HG03558 (cell line): ENCODE data around the gene OR10R2.
"Not testable (repeated sequence)": the region's sequence is repeated elsewhere in the genome, so short reads cannot be mapped to it uniquely, and the experiment has no call there.

Source experiments
- ATAC-seq: cut with Tn5 transposase; IDR thresholded peaks from one replicate; pipeline ENCODE4 v1.9.1; 2021; ENCODE audit warnings: moderate number of reproducible peaks; ENCODE audit not compliant: unreplicated experiment; ENCODE audit errors: extremely low read depth

The OR10R2 gene

GRCh38 chr1:158471920-158472319 lies at the start of gene OR10R2:
Gene OR10R2 (plus strand): TSS chr1:158472220. CDS start chr1:158472326, 106 bp downstream.
- ATAC-seq = no peak

GRCh38 chr1:158425027-158425426 lies 47.0 kb upstream of the OR10R2 start:
- no peak for ATAC-seq

GRCh38 chr1:158426137-158426536 lies 45.9 kb upstream of the OR10R2 start, which contains the start of gene OR10K2:
Gene OR10K2 (minus strand): TSS chr1:158426237. CDS start chr1:158420866, 5,371 bp downstream.
- ATAC-seq = no peak

- not testable (repeated sequence) for ATAC-seq
Observed at GRCh38 chr1:158430163-158430562, 41.9 kb upstream of the OR10R2 start.

- no peak for ATAC-seq
Observed at GRCh38 chr1:158434741-158435140, 37.3 kb upstream of the OR10R2 start.

GRCh38 chr1:158445376-158445775 lies 26.6 kb upstream of the OR10R2 start:
- no peak for ATAC-seq

GRCh38 chr1:158454537-158454936 lies 17.5 kb upstream of the OR10R2 start:
- ATAC-seq = no peak

GRCh38 chr1:158457246-158457645 lies 14.8 kb upstream of the OR10R2 start:
- ATAC-seq = no peak

GRCh38 chr1:158458263-158458662 lies 13.8 kb upstream of the OR10R2 start:
- ATAC-seq = no peak

- no peak for ATAC-seq
Observed at GRCh38 chr1:158461534-158461933, 10.5 kb upstream of the OR10R2 start, which contains the start of gene OR10K1. Gene OR10K1 (plus strand): TSS chr1:158461834. CDS start chr1:158465562, 3,728 bp downstream.

GRCh38 chr1:158485455-158485854 lies 13.4 kb downstream of the OR10R2 start:
- no peak for ATAC-seq

- ATAC-seq = no peak
Observed at GRCh38 chr1:158491316-158491715, 19.3 kb downstream of the OR10R2 start.

GRCh38 chr1:158493054-158493453 lies 21.0 kb downstream of the OR10R2 start:
- no peak for ATAC-seq

GRCh38 chr1:158494796-158495195 lies 22.8 kb downstream of the OR10R2 start:
- ATAC-seq = no peak

- no peak for ATAC-seq
Observed at GRCh38 chr1:158496374-158496773, 24.4 kb downstream of the OR10R2 start.

GRCh38 chr1:158506369-158506987 lies 34.5 kb downstream of the OR10R2 start:
- no peak for ATAC-seq

- ATAC-seq = no peak
Observed at GRCh38 chr1:158507511-158507910, 35.5 kb downstream of the OR10R2 start.

- ATAC-seq = no peak
Observed at GRCh38 chr1:158509471-158510156, 37.6 kb downstream of the OR10R2 start.

- ATAC-seq = no peak
Observed at GRCh38 chr1:158516966-158517365, 44.9 kb downstream of the OR10R2 start.

- ATAC-seq = no peak
Observed at GRCh38 chr1:158520021-158520420, 48.0 kb downstream of the OR10R2 start.

- ATAC-seq = no peak
Observed at GRCh38 chr1:158520955-158521665, 49.1 kb downstream of the OR10R2 start.
